Rectal smooth muscle tissue (tissue), 1 donor: ENCODE data around the gene EYS.
"Not testable (repeated sequence)": the region's sequence is repeated elsewhere in the genome, so short reads cannot be mapped to it uniquely, and the experiment has no call there.

Experiments
- H3K27ac ChIP-seq: one replicate; pipeline ENCODE4 v1.7.0; 2013; ENCODE audit warnings: low read depth, low read length, inconsistent platforms
- H3K27me3 ChIP-seq: one replicate; pipeline ENCODE4 v1.7.0; 2013; ENCODE audit warnings: low read length; ENCODE audit not compliant: control insufficient read depth, insufficient read depth
- H3K36me3 ChIP-seq: one replicate; pipeline ENCODE4 v1.7.0; 2013; ENCODE audit warnings: low read length; ENCODE audit not compliant: control insufficient read depth, insufficient read depth
- H3K4me1 ChIP-seq: one replicate; pipeline ENCODE4 v1.7.0; 2013; ENCODE audit warnings: low read length; ENCODE audit not compliant: control insufficient read depth, insufficient read depth
- H3K4me3 ChIP-seq: one replicate; pipeline ENCODE4 v1.7.0; 2013; ENCODE audit warnings: low read length
- H3K9ac ChIP-seq: one replicate; pipeline ENCODE4 v1.7.0; 2013; ENCODE audit warnings: low read length

EYS gene

DNA sequence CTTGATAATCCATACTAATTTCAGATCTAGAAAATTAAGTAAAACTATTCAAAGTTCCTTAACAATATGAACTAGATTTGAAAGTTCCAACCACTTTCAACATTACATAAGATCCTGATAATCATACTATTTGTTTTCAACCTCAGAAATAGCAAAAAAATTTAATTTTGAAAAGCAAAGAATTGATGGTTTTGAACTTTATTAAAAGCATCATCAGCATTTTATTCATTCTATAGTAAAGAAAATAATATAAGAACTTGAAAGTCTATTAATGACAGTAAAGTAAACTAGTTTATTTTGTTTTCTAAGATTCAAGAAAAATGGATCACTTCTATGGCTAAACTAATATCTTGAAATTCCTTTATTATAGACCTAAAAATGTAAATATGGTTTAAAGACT is 26.8 kb downstream of the EYS start:
- Histone ChIP-seq H3K27me3 (no peaks in the 10 kb centered on the region), H3K36me3 (no peaks in the 10 kb centered on the region), H3K27ac (no peak overlapping the region), H3K4me3 (no peak overlapping the region), H3K9ac (no peak overlapping the region), H3K4me1 (no peaks in the 10 kb centered on the region)

DNA sequence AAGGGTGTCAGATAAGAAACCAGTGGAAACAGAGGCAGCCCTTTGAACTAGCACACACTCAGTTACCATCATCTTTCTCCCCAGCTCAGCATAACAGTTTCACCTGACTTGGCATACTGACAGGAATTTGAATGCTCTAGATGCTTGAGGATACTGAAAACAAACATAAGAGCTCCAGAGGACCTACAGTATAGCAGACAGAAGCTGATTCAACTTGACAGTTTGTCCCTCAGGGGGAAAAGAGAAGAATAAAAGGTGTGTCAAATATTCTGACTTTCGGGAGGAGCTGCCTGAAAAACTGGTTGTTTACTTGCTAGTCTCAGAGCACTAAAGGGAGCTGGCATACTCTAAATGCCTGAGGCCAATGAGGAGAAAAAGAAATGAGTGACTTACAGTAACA is 35.1 kb downstream of the EYS start:
- no peaks in the 10 kb centered on the region for H3K4me1 ChIP-seq
- no peak overlapping the region for H3K27ac ChIP-seq
- H3K4me3 ChIP-seq: no peak overlapping the region
- no peak overlapping the region for H3K9ac ChIP-seq
- H3K36me3 ChIP-seq: no peaks in the 10 kb centered on the region
- no peaks in the 10 kb centered on the region for H3K27me3 ChIP-seq

DNA sequence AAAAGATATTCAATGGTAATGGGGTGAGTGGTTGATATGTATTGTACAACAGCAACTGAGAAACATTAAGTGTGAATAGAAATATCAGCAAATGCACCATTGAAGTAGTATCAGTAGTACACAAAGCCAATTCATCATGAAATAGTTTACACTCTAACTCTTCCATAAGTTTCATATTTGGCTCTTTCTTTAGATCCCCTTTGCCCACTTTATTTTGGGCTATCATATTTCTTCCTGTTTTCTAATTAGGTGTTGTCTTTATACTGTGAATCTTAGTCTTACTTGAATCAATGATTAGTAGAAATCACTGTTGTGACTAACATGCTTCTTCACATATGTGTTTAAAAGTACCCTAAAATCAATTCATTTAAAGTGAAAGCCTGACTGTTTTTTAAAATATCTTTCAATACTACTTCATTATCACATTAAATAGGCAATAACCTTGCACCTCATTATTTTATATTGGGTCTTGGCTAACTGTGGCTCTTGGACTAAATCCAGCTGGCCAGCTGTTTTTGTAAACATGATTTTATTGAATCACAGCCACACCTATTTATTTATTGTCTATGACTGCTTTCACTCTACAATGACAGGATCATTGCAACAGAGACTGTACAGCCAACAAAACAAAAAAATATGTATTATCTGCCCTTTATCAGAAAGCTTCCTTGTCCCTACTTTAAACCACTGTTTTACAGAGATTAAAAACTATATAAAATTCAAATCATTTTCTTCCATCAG is 38.9 kb downstream of the EYS start:
- no peak overlapping the region for H3K27ac ChIP-seq
- no peaks in the 10 kb centered on the region for H3K36me3 ChIP-seq
- no peak overlapping the region for H3K9ac ChIP-seq
- no peaks in the 10 kb centered on the region for H3K4me1 ChIP-seq
- no peak overlapping the region for H3K4me3 ChIP-seq
- no peaks in the 10 kb centered on the region for H3K27me3 ChIP-seq

DNA sequence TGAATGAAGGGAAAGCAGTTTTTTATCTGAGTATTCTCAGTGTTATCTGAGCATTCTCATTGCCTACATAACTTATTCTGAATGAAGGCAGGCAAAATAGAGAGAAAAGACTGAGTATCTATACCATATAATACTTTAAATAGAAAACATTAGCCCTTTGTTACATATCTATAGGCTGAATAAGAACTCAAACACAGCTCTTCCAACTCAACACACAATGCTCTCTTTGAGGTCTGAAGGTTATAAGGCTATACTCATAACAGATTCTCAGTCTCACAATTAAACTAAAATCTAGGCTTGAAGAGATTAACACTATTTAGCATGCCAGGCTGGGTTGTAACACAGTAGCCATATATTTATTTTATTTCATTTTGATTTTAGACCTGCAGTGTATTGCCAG is 56.9 kb downstream of the EYS start:
- Histone ChIP-seq H3K36me3 (no peaks in the 10 kb centered on the region), H3K9ac (no peak overlapping the region), H3K4me1 (no peaks in the 10 kb centered on the region), H3K27ac (no peak overlapping the region), H3K27me3 (no peaks in the 10 kb centered on the region), H3K4me3 (no peak overlapping the region)

DNA sequence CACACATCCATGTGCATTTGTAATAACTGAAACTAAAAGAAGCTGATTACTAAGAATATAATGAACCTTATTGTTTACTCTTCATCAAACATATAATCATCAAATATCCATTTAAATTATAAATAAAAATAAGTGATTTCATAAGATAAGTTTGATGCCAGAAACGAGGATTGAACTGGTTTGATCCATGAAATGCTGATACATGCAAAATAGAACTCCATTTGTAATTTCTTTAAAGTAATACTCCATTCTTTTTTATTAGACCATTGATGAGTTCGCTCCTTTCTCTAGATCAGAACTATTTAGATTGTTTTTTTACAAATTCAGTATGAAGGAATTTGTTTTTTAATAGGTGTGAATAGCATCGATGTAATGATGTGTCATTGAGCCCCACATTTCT is 57.6 kb downstream of the EYS start:
- Histone ChIP-seq H3K27me3 (no peaks in the 10 kb centered on the region), H3K27ac (no peak overlapping the region), H3K4me1 (no peaks in the 10 kb centered on the region), H3K9ac (no peak overlapping the region), H3K4me3 (no peak overlapping the region), H3K36me3 (no peaks in the 10 kb centered on the region)

DNA sequence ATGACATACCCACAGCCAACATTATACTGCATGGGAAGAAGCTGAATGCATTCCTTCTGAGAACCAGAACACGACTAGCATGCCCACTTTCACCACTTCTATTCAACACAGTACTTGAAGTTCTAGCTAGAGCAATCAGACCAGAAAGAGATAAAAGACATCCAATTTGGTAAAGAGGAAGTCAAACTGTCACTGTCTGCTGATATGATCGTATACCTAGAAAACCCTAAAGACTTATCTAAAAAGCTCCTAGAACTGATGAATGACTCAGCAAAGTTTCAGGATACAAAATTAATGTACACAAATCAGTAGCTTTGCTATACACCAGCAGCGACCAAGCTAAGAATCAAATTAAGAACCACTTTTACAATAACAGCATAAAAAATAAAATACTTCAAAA is 60.5 kb downstream of the EYS start:
- Histone ChIP-seq H3K27me3 (no peaks in the 10 kb centered on the region), H3K27ac (no peak overlapping the region), H3K4me3 (no peak overlapping the region), H3K9ac (no peak overlapping the region), H3K4me1 (no peaks in the 10 kb centered on the region), H3K36me3 (no peaks in the 10 kb centered on the region)

DNA sequence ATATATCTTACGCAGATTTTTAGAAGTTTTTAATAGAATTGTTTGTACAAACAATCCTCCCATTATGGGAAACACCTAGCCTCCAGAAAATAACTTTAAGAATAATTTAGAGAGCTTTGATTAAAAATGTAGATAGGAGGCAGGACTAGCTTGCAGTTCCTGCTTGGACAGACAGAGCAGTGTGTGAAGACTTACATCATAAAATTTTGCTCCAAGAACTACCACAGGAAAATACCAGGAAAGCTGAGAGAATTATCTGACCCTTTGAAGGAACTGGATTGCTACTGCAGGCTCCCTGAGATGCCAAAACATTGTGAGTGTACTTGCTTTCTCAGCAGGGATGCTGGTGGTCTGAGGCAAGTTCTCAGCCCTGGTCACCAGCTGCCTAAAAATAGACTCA is 64.2 kb downstream of the EYS start:
- Histone ChIP-seq H3K27ac (no peak overlapping the region), H3K36me3 (no peaks in the 10 kb centered on the region), H3K4me1 (no peaks in the 10 kb centered on the region), H3K4me3 (no peak overlapping the region), H3K27me3 (no peaks in the 10 kb centered on the region), H3K9ac (no peak overlapping the region)

DNA sequence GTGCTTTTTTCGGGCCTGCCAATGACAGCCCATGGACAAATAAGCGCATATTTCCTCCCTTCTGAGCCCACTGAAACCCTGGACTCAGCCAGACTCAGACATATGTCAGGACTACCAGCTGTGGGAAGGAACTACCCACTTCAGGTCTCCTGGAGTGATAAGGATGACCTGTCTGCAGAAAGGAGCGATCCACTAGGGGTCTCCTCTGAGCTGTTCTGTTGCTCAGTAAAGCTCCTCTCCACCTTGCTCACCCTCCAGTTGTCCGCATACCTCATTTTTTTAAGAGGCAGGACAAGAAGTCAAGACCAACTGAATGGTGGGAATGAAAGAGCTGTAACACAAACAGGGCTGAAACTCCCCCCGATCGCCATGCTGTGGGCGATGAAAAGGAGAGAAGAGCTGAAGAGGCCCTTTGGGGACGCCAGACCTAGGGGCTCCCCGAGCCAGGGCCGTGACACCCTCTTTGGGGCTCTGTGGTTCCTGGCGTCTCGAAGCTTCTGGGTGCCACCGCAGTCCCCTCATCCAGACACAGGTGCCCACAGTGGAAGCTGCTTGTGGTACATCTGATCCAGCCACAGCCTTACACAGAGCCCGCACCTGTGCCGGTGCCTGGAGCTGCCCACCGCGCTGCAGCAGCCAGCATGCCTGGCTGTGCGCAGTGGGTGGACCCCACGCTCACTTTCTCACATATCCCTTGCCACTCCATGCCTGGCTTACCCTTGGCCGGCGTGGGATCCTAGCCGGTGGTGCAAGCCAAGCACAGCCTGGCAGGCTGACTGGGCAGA is 68.8 kb downstream of the EYS start:
- no peak overlapping the region for H3K9ac ChIP-seq
- no peaks in the 10 kb centered on the region for H3K36me3 ChIP-seq
- H3K4me3 ChIP-seq: no peak overlapping the region
- H3K4me1 ChIP-seq: no peaks in the 10 kb centered on the region
- H3K27ac ChIP-seq: no peak overlapping the region
- H3K27me3 ChIP-seq: no peaks in the 10 kb centered on the region

DNA sequence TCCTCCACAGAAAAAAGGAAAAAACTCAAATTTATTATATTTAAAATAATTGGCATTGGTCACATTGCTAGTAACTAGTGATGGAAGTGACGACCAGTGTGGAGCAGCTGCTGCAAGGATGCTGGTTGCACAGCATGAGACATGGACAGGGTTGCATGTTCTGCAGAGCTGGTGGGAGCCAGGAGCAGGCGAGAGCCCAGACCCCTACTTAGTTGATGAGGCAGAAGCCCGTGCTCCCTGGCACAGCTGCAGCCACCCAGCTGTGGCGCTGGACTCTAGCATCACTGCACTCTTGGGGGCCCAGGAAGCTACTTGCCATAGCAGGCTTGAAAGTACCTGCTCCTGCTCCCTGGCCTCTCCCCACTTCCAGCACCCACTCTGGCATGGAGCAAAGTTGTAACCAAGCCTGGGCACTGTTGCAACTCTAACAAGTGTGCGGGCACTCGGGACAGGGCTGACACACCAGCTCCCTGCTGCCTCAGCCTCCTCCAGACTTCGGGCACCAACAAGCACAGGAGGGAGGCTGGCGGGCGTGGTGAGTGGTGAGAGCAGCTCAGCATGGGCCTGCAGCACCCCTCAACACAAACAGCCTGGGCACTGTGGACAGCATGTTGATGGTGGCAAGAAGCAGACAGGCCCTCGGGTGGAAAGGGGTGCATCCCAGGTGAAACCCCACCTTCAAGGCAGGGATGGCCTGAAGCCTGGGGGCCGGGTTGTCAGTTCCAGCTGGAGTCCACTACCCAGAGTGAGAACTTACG is 69.6 kb downstream of the EYS start:
- H3K27me3 ChIP-seq: no peaks in the 10 kb centered on the region
- H3K36me3 ChIP-seq: no peaks in the 10 kb centered on the region
- H3K4me1 ChIP-seq: no peaks in the 10 kb centered on the region
- no peak overlapping the region for H3K9ac ChIP-seq
- H3K27ac ChIP-seq: no peak overlapping the region
- no peak overlapping the region for H3K4me3 ChIP-seq

DNA sequence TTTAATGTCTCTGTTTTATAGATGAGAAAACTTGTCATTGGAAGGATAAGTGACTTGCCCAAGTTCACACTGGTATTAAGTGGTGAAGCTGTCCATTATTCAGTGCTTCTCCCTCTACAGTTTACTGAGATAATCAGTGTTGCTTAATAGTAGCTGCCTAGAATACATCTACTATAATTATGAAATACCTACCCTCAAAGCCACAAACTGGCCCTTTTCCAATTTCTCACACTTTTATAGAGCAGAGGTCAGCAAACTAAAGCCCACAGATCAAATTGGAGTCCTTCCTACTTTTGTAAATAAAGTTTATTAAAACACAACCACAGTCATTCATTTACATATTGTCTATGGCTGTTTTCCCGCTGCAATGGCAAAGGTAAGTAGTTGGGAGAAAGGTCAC is 73.5 kb downstream of the EYS start:
- Histone ChIP-seq H3K9ac (no peak overlapping the region), H3K4me3 (no peak overlapping the region), H3K36me3 (no peaks in the 10 kb centered on the region), H3K4me1 (no peaks in the 10 kb centered on the region), H3K27ac (no peak overlapping the region), H3K27me3 (no peaks in the 10 kb centered on the region)

DNA sequence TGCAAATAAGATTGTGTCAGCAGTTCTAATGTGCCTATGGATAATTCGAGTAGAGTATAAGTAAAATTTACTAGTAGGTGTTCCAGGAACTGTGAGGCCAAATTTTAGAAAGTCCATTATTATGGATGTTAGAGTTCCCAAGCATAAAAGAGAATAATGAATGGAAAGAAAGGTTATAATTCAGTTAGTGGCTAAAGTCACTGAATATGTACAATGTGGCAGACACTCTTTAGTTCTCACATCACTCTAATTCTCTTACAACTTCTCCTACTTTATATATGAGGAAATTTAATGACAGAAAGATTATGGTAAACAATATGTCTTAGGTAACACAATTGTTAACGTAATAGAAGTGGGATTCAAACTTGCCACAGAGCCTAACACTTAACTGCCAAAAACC is 75.3 kb downstream of the EYS start:
- no peaks in the 10 kb centered on the region for H3K4me1 ChIP-seq
- H3K36me3 ChIP-seq: no peaks in the 10 kb centered on the region
- no peaks in the 10 kb centered on the region for H3K27me3 ChIP-seq
- H3K4me3 ChIP-seq: no peak overlapping the region
- no peak overlapping the region for H3K27ac ChIP-seq
- H3K9ac ChIP-seq: no peak overlapping the region

DNA sequence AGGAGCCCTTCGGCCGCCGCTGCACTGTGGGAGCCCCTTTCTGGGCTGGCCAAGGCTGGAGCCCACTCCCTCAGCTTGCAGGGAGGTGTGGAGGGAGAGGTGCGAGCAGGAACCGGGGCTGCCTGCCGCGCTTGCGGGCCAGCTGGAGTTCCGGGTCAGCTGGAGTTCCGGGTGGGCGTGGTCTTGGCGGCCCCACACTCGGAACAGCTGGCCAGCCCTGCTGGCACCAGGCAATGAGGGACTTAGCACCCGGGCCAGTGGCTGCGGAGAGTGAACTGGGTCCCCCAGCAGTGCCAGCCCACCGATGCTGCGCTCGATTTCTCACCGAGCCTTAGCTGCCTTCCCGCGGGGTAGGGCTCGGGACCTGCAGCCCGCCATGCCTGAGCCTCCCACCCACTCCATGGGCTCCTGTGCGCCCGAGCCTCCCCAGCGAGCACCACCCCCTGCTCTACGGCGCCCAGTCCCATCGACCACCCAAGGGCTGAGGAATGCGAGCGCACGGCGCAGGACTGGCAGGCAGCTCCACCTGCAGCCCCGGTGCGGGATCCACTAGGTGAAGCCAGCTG is 79.5 kb downstream of the EYS start:
- not testable (repeated sequence) for H3K9ac ChIP-seq, H3K4me3 ChIP-seq, H3K27ac ChIP-seq, H3K4me1 ChIP-seq, H3K27me3 ChIP-seq, H3K36me3 ChIP-seq
